ENCODE measurements around the gene REXO4. TPM values are rescaled to one million over a fixed set of nuclear protein-coding genes. Genes with fewer than 3 reads are reported as not detected.

The REXO4 gene
- total and polyA plus RNA-seq, 2 donors (not counting 1 experiment from before 2014, with no cell fraction given), result 16.6 to 21.1 TPM

DNA sequence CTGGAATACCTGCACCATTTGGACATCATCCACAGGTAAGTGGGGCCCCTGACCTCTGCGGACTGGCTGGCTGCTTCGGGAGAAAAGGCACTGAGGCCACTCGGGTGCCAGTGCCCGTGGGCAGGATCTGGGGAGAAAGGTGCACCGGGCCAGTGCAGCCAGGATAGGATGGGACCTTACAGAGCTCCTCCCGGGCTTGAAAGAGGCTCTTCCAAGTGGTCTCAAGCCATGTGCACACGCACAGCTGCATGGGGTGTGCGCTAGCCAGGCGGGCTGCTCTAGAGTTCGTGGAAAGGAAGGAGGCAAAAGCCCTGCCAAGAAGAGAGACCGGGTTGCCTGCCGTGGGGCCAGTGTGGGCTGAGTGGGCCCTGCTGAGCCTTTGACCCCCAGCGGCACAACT lies 28.2 kb downstream of the REXO4 start:
- TF ChIP-seq, protein P1, sequence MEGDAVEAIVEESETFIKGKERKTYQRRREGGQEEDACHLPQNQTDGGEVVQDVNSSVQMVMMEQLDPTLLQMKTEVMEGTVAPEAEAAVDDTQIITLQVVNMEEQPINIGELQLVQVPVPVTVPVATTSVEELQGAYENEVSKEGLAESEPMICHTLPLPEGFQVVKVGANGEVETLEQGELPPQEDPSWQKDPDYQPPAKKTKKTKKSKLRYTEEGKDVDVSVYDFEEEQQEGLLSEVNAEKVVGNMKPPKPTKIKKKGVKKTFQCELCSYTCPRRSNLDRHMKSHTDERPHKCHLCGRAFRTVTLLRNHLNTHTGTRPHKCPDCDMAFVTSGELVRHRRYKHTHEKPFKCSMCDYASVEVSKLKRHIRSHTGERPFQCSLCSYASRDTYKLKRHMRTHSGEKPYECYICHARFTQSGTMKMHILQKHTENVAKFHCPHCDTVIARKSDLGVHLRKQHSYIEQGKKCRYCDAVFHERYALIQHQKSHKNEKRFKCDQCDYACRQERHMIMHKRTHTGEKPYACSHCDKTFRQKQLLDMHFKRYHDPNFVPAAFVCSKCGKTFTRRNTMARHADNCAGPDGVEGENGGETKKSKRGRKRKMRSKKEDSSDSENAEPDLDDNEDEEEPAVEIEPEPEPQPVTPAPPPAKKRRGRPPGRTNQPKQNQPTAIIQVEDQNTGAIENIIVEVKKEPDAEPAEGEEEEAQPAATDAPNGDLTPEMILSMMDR (conservative IDR thresholded peaks at IDR 0.05 in 1 of 2, IDR thresholded peaks at IDR 0.05 in 1 of 2; ENCODE audit: low read depth in 1 of 2, low read length in 2 of 2), result no peak
- TF ChIP-seq EZH2 (IDR thresholded peaks at IDR 0.05; ENCODE audit: low read length, missing control alignments), result no peak
- no peak for DNase-seq (ENCODE audit: low read depth in 2 of 2)

DNA sequence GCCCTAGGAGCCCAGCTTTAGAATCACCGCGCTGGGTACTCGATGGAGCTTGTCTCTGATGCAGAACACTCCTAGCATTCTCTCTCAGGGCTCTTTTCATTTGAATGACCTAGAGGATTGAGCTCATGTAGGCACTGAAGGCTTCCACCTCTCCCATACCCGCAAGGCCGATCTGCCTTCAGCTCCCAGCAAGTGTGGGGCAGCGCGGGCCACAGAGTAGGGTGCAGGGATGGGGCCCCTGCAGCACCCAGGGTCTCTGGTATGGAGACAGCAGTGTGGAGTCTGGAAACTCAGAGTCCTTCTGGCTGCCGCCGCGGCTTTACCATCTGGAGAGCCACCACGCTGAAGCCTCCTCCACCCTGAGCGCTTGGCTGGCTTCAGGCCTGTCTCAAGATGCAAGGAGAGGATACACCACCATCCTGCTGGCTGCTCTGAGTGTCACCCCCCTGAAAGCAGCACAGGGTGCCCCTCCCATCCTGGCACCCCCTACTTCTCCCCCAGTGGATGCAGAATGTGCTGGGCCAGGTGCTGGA lies 28.7 kb downstream of the REXO4 start:
- Histone ChIP-seq H3K9me3 (ENCODE audit: control insufficient read depth, insufficient read depth, low read depth, low read length) (no peaks in the 10 kb centered on the region), H3K4me3 (replicated peaks in 1 of 4; ENCODE audit: control extremely low read depth in 1 of 4, insufficient read depth in 1 of 4, low read depth in 3 of 4, low read length in 4 of 4) (no peak overlapping the region), H2AFZ (ENCODE audit: low read length) (no peak overlapping the region), H4K20me1 (ENCODE audit: control insufficient read depth, extremely low read depth, insufficient read depth, low read length) (no peaks in the 10 kb centered on the region), H3K4me1 (ENCODE audit: control insufficient read depth, extremely low read depth, insufficient read depth, low read length) (no peaks in the 10 kb centered on the region), H3K36me3 (ENCODE audit: control insufficient read depth, insufficient read depth, low read length) (no peaks in the 10 kb centered on the region), H3K9ac (ENCODE audit: insufficient read depth, low read length) (no peak overlapping the region), H3K27ac (ENCODE audit: insufficient read depth, low read length) (no peak overlapping the region), H3K27me3 (ENCODE audit: control insufficient read depth, insufficient read depth, low read length) (peaks cover 4% of the 10 kb centered on the region), H3K79me2 (ENCODE audit: control insufficient read depth, insufficient read depth, low read length) (no peaks in the 10 kb centered on the region), H3K4me2 (ENCODE audit: extremely low read depth, insufficient read depth, low read length) (no peak overlapping the region)
- TF ChIP-seq, protein P1 (conservative IDR thresholded peaks at IDR 0.05 in 1 of 2, IDR thresholded peaks at IDR 0.05 in 1 of 2; ENCODE audit: low read depth in 1 of 2, low read length in 2 of 2), result no peak
- no peak for TF ChIP-seq EZH2 (IDR thresholded peaks at IDR 0.05; ENCODE audit: low read length, missing control alignments)
- DNase-seq (ENCODE audit: low read depth in 2 of 2), result no peak

More for the DNA sequence above, 28.2 kb downstream of the REXO4 start:
- H3K9ac ChIP-seq (ENCODE audit: insufficient read depth, low read length), result no peak overlapping the region
- peaks cover 4% of the 10 kb centered on the region for H3K27me3 ChIP-seq (ENCODE audit: control insufficient read depth, insufficient read depth, low read length)
- H3K79me2 ChIP-seq (ENCODE audit: control insufficient read depth, insufficient read depth, low read length), result no peaks in the 10 kb centered on the region
- H2AFZ ChIP-seq (ENCODE audit: low read length), result no peak overlapping the region
- H4K20me1 ChIP-seq (ENCODE audit: control insufficient read depth, extremely low read depth, insufficient read depth, low read length), result no peaks in the 10 kb centered on the region
- H3K4me3 ChIP-seq (replicated peaks in 1 of 4; ENCODE audit: control extremely low read depth in 1 of 4, insufficient read depth in 1 of 4, low read depth in 3 of 4, low read length in 4 of 4), result no peak overlapping the region
- H3K9me3 ChIP-seq (ENCODE audit: control insufficient read depth, insufficient read depth, low read depth, low read length), result no peaks in the 10 kb centered on the region
- H3K4me2 ChIP-seq (ENCODE audit: extremely low read depth, insufficient read depth, low read length), result no peak overlapping the region
- no peaks in the 10 kb centered on the region for H3K36me3 ChIP-seq (ENCODE audit: control insufficient read depth, insufficient read depth, low read length)
- H3K4me1 ChIP-seq (ENCODE audit: control insufficient read depth, extremely low read depth, insufficient read depth, low read length), result no peaks in the 10 kb centered on the region
- no peak overlapping the region for H3K27ac ChIP-seq (ENCODE audit: insufficient read depth, low read length)

DNA sequence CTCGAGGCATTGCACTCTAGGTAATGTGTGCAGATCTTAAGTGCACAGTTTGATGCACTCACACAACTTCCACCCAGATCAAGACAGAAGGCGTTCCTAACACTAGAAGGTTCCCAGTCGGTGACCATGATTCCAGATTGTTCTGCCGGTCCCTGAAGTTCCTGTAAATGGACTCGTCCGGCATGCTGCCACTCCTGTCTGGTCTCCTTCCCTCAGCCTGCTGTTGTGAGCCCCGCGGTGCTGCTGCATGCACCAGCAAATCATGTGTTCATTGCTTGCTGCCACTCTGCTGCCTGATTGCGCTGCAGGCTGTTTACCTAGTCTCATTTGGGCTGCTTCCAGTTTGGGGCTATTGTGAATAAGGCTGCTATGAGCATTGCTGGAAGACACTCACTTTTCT lies 30.1 kb downstream of the REXO4 start:
- Histone ChIP-seq H3K27ac (ENCODE audit: insufficient read depth, low read length) (no peak overlapping the region), H3K9me3 (ENCODE audit: control insufficient read depth, insufficient read depth, low read depth, low read length) (no peaks in the 10 kb centered on the region), H3K4me3 (replicated peaks in 1 of 4; ENCODE audit: control extremely low read depth in 1 of 4, insufficient read depth in 1 of 4, low read depth in 3 of 4, low read length in 4 of 4) (no peak overlapping the region), H3K9ac (ENCODE audit: insufficient read depth, low read length) (no peak overlapping the region), H4K20me1 (ENCODE audit: control insufficient read depth, extremely low read depth, insufficient read depth, low read length) (no peaks in the 10 kb centered on the region), H3K4me2 (ENCODE audit: extremely low read depth, insufficient read depth, low read length) (no peak overlapping the region), H3K27me3 (ENCODE audit: control insufficient read depth, insufficient read depth, low read length) (peaks cover 4% of the 10 kb centered on the region), H3K36me3 (ENCODE audit: control insufficient read depth, insufficient read depth, low read length) (no peaks in the 10 kb centered on the region), H3K79me2 (ENCODE audit: control insufficient read depth, insufficient read depth, low read length) (no peaks in the 10 kb centered on the region), H3K4me1 (ENCODE audit: control insufficient read depth, extremely low read depth, insufficient read depth, low read length) (no peaks in the 10 kb centered on the region), H2AFZ (ENCODE audit: low read length) (no peak overlapping the region)
- no peak for DNase-seq (ENCODE audit: low read depth in 2 of 2)
- TF ChIP-seq, protein P1 (conservative IDR thresholded peaks at IDR 0.05 in 1 of 2, IDR thresholded peaks at IDR 0.05 in 1 of 2; ENCODE audit: low read depth in 1 of 2, low read length in 2 of 2), result no peak
- no peak for TF ChIP-seq EZH2 (IDR thresholded peaks at IDR 0.05; ENCODE audit: low read length, missing control alignments)
